HG03108 (cell line): ENCODE data around the gene KLRK1.
"Not testable (repeated sequence)": the region's sequence is repeated elsewhere in the genome, so short reads cannot be mapped to it uniquely, and the experiment has no call there.

Experiments used
- ATAC-seq: cut with Tn5 transposase; IDR thresholded peaks from one replicate; pipeline ENCODE4 v1.9.1; 2021; ENCODE audit warnings: moderate library complexity; ENCODE audit not compliant: unreplicated experiment

Gene KLRK1

DNA sequence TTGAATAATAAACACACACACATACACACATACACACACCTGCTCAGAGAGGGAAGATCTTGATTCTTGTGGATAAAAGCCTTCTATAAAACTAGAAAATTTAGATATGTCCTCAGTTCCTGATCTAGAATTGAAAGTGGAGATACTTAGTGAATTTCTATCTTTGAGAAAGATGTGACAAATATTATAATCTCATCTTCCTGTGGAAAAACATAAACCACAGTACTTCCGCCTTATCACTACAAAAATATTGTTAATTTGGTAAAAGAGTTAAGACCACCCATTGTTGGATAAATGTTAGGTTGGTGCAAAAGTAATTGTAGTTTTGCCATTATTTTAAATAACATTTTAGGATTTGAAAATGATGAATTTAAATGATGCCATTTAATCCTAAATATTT, at the start of gene KLRK1:
Gene KLRK1 (minus strand): TSS at position 138 of the 400 bp plus-strand sequence. CDS start 1,231 bp downstream, outside the sequence.
- ATAC-seq: no peak

DNA sequence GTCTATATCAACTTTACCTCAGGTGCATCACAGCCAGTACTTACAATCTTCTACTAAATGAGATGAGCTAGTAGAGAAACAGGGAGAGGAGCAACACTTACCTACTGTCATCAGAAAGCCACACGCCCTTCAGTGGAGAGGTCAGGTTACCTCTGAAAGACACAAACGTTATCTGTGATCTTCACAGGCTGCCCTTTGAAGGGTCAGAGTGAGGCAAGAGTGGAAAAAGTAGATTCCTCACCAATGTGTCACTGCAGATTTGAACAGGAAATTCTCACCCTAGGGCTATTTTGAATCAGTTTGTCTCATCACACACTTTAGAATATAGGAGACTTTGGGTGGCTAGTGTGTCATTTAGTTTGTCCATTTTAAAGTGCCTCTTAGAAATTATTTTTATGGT, 47.8 kb upstream of the KLRK1 start:
- ATAC-seq: not testable (repeated sequence)

DNA sequence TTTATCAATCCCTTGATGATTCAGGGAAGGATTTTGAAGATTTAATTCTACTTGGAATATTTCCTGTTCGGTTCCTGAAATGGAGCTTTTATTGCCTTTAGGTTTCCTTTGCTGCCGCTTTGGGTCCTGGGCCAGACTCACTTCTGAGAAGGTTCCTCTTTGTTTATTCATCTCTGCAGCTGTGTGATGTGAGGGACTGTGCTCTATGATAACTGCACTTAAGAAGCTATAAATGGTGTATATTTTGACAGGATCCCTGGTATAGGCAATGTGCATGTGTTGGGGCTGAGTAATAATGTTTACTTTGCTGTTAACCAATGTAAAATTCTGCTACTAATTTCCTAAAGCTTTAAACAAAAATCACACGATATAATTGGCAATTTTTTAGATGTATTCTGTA, 46.0 kb upstream of the KLRK1 start, which contains the start of gene KLRC2:
Gene KLRC2 (minus strand): TSS at position 195 of the 400 bp plus-strand sequence. CDS start 24 bp downstream, at position 171.
- not testable (repeated sequence) for ATAC-seq

DNA sequence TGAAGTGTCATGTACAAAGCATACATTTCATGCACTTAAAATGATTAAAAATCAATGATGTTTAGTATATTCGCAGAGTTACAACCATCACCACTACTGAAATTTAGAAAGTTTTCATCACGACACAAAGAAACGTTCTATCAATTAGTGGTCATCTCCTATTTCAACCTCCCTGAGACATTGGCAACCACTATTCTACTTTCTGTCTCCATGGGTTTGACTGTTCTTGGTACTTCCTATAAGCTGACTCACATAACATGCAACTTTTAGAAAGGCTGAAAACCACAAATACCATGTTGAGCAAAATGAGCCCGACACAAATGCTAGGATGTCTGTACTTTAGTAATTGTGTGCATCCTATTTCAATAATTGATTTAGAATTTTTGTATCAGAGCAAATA, 40.8 kb upstream of the KLRK1 start:
- not testable (repeated sequence) for ATAC-seq

DNA sequence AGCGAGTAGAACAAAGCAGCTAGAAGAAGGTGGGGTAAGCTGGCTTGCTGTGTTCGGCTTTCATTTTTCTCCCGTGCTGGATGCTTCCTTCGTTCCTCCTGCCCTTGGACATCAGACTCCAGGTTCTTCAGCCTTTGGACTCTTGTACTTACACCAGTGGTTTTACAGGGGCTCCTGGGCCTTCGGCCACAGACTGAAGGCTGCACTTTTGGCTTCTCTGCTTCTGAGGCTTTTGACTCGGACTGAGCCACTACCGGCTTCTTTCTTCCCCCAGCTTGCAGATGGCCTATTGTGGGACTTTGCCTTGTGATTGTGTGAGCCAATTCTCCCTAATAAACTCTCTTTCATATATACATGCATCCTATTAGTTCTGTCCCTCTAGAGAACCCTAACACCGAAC, 36.1 kb upstream of the KLRK1 start:
- not testable (repeated sequence) for ATAC-seq

DNA sequence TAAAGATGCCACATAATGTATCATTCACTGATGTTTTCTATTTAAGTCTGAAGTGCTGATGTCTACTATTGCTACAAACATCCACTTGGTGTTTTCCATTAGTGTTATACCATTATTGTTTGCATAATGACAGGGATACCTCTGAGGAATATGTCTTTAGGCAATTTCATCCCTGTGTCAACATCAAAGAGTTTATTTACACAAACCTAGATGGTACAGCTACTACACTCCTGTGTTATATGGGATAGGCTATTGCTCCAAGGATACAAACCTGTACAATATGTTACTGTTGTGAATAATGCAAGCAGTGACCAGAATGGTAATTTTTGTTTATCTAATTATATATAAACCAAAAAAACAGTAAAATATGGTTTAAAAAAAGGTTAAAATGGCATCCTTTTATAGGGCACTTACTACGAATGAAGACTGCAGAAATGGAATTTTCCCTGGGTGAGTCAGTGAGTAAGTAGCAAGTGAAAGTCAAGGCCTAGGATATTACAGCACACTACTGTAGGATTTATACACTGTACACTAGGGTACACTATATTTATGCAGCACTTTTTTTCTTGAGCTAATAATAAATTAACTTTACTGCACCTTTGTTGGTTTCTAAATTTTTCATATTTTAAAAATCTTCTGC, 34.5 kb upstream of the KLRK1 start:
- ATAC-seq: not testable (repeated sequence)

DNA sequence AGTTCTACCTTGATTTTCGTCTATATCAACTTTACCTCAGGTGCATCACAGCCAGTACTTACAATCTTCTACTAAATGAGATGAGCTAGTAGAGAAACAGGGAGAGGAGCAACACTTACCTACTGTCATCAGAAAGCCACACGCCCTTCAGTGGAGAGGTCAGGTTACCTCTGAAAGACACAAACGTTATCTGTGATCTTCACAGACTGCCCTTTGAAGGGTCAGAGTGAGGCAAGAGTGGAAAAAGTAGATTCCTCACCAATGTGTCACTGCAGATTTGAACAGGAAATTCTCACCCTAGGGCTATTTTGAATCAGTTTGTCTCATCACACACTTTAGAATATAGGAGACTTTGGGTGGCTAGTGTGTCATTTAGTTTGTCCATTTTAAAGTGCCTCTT, 32.3 kb upstream of the KLRK1 start:
- ATAC-seq: not testable (repeated sequence)

DNA sequence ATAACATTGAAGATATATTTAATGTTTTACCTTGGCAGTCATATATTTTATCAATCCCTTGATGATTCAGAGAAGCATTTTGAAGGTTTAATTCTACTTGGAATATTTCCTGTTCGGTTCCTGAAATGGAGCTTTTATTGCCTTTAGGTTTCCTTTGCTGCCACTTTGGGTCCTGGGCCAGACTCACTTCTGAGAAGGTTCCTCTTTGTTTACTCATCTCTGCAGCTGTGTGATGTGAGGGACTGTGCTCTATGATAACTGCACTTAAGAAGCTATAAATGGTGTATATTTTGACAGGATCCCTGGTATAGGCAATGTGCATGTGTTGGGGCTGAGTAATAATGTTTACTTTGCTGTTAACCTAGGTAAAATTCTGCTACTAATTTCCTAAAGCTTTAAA, 30.5 kb upstream of the KLRK1 start, which contains the start of gene KLRC3:
Gene KLRC3 (minus strand): TSS at position 262 of the 400 bp plus-strand sequence. CDS start 45 bp downstream, at position 217.
- not testable (repeated sequence) for ATAC-seq

DNA sequence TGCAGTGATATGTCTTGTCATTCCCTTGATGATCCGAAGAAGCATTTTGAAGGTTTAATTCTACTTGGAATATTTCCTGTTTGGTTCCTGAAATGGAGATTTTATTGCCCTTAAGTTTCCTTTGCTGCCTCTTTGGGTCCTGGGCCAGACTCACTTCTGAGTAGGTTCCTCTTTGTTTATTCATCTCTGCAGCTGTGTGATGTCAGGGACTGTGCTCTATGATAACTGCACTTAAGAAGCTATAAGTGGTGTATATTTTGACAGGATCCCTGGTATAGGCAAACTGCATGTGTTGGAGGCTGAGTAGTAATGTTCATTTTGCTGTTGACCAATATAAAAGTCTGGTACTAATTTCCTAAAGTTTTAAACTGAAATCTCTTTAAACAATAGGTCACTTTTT, 19.6 kb upstream of the KLRK1 start, which contains the start of gene KLRC4:
Gene KLRC4 (minus strand): TSS at position 366 of the 400 bp plus-strand sequence. CDS start 182 bp downstream, at position 184.
- no peak for ATAC-seq

DNA sequence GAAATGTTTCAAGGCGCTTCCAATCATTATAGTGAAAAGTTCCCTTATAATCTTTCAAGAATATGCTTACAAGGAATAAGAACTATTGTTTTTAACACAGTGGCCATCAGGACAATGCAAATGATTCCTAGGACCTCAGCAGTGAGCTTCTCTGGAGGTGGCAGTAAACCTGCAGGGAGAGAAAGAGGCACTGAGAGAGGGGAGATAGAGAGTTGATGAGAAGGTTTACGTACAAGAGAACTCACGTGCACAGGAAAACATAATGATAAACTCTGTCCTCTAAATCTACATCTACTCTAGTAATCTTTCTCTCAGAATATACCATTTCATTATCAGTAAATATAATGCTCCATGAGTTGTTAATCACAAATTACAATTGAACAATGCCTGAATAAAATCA, 19.0 kb upstream of the KLRK1 start:
- no peak for ATAC-seq

DNA sequence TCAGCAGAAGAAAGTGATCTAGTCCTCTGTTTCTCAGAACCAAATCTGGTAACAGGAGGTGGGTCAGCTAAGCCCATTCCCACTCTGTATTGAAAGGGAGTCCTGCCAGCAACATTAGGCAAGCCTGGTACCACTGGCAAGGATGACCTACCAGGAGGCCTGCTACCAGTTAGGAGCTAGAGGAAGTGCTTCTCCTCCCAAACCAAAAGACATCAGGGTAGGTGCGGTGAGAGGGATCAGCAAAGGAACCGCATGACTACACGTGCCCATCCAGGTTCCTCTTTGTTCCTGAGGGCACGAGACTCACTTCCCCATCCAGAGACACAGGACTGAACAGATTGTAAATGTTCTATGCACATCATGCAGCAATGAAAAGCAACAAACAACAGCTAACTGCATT, 16.9 kb upstream of the KLRK1 start:
- ATAC-seq: no peak

DNA sequence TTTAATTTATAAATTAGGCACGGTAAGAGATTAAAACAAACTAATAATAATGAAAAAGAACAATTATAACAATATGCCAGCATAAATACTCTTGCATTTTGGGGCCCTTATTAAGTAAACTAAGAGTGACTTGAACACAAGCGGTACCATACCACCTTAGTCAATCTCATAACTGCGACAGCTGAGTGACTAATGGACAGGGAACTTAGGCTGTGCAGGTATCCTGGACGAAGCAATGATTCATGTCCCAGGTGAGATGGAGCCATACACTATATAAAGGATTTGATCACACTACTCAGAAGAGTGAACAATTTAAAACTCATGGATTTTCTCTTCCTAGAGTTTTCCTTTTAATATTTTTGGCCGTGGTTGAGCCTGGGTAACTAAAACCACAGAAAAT, 15.5 kb upstream of the KLRK1 start:
- ATAC-seq: no peak

DNA sequence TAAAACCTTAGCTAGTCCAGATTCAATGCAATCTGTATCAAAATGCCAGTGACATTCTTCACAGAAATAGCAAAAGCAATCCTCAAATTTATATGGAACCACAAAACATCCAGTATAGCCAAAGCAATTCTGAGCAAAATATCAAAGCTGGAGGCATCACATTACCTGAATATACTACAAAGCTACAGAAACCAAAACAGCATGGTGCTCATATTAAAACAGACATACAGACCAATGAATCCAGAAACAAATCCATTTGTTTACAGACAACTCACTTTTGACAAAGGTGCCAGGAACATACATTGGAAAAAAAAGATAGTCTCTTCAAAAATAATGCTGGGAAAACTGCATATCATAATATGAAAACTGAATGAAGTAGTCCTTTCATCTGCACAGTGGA, 15.0 kb upstream of the KLRK1 start:
- ATAC-seq: no peak

DNA sequence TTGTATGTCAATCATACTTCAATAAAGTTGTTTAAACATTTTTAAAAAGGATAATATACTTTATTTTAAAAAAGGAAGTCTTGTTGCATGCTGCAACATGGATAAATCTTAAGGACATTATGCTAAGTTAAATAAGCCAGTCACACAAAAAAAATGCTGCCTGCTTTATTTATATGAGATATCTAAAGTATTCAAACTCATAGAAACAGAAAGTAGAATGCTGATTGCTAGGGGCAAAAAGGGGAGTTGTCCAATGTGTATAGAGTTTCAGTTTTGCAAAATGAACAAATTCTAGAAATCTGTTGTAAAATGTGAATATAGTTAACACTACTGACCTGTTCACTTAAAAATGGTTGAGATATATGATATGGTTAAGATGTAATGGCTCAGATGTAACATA, 11.0 kb upstream of the KLRK1 start:
- ATAC-seq: no peak

DNA sequence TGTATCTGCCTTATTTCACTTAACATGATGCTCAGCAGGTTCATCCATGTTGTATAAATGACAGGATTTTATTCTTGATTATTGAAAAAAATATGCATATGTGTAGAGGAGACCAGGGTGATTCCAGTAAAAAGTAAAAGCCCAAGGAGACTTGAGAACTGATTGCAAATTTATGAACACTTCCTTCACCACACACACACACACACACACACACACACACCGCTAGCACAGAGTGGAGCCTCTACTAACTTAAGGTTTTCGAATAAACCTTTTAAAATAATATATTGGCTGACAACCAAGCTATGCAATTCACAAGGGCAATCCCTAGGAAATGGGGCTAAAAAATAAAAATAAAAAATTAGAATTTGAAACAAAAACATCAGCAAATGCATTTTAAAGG, 8.3 kb upstream of the KLRK1 start:
- ATAC-seq: no peak

DNA sequence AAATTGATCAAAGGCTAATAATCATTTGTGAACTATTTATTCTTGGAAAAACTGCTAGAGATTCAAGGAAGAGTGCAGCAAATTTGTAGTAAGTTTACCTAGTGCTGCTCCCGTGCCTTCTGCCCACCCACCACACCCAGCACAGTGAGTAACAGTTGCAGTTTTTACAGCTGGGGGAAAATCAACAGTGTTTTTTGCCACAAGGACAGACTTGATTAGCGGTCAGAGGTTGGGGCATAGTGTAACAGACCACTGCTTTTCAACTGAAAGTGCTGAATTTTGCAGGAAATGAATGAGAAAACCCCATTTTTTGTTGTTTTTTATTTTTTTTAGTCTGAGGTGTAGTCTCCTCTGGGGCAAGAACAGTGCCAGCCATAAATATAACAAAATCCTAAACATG, 7.5 kb upstream of the KLRK1 start:
- no peak for ATAC-seq

DNA sequence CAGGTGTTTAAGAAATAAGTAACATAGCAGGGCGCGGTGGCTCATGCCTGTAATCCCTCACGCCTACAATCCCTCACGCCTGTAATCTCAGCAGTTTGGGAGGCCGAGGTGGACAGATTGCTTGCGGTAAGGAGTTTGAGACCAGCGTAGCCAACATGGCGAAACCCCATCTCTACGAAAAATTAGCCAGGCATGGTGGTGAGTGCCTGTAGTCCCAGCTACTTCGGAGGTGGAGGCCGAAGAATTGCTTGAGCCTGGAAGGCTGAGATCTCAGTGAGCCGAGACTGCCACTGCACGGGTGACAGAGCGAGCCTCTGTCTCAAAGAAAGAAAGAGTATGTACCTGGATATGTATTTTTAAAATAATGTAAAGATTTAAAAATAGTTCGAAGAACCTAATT, 6.3 kb upstream of the KLRK1 start:
- not testable (repeated sequence) for ATAC-seq

DNA sequence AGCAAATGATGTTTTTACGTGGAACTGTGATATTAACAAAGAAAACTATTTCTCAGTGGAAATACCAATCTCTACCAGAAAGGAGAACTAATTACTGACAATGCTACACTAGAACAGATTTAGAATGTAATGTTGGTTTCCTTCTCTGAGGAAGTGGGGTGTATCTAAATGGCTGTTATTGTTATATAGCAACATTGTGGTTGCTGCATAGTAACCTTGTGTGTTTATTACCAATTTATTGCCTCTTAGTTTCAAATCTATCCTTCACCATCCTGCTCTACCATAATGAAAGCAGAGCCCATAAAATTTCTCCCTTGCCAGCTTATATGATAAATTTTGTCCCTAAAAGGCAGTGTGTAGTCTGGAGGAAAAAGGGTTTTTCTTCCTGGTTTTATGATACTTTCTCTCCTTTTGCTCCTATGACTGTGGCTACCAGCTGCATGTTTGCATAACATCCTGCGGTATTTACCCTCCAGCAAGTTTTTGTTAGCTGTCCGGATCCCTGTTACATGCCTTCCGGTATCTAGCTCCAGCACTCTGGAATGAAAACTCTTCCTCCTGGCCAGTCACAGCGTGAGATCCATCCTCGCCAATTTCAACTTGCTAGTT, 5.7 kb upstream of the KLRK1 start:
- peak; percentile 72 for ATAC-seq

DNA sequence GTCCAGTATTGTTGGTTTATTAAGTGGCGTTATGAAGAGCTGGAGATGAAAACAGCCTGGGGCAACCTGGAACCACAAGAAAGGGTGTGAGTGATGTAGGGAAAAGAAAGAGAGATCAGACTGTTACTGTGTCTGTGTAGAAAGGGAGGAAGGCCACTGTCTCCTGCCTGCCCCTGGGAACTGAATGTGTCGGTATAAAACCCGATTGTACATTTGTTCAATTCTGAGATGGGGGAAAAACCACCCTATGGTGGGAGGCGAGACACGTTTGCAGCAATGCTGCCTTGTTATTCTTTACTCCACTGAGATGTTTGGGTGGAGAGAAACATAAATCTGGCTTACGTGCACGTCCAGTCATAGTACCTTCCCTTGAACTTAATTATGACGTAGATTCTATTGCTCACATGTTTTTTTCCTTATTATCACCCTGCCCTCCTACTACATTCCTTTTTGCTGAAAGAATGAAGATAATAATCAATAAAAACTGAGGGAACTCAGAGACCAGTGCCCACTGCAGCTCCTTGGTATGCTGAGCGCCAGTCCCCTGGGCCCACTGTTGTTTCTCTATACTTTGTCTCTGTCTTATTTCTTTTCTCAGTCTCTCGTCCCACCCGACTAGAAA, 4.8 kb upstream of the KLRK1 start:
- ATAC-seq: not testable (repeated sequence)

DNA sequence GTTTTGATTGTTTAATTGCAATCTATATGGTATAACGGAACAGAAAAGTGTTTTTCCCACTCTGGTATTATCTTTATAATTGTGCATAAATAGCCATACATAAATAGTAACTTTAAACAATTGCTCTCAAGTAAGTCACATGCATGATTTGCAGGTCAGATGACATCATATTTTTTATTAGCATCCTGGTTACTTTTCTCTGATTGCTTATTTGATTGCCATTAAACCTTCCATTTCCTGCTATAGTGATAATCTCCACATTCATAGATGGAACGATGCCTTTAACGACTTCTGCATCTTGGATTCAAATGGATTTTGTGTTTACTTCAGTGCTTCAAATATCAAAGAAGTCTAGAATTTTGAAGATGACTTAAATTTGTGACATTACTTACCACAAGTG, 3.5 kb upstream of the KLRK1 start:
- no peak for ATAC-seq

DNA sequence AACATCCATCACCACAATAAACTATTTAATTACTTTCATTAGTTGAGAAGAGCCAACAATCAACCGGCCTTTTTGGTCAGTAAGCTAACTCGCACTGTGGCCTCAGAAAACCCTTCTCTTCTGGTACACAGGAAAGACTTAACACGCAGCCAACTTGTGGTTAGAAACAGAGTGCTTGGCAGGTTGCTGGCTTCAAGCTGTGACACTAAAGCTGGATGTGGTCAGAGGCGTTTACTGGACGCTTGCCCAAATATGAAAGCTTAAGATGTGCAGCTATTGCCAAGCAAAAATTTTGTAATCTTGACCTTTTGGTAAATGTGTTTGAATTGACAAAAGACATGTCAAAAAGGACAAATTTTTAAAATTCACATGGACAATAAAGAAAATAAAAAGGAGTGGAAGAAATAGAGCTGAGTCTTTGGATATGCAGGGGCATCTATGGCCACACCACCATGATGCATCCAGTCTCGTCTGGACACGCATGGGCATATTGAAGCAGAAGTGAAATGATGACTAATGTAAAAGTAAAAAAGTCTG, 2.6 kb upstream of the KLRK1 start:
- ATAC-seq: peak; percentile 61

DNA sequence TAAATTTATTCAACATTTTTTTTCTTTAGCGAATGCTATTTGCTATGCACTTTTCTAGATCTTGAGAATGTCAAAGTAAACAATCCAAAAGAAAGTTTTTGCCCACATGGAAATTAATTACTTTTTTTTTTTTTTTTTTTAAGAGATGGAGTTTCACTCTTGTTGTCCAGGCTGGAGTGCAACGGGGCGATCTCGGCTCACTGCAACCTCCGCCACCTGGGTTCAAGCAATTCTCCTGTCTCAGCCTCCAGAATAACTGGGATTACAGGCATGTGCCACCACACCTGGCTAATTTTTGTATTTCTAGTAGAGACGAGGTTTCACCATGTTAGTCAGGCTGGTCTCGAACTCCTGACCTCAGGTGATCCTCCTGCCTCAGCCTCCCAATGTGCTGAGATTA, 1.1 kb upstream of the KLRK1 start:
- not testable (repeated sequence) for ATAC-seq
